GM21390 (cell line): Measurements from ENCODE around the gene RPN2.

Source experiments
- ATAC-seq: cut with Tn5 transposase; IDR thresholded peaks from one replicate; pipeline ENCODE4 v1.9.1; 2021; ENCODE audit not compliant: unreplicated experiment

Gene RPN2

DNA sequence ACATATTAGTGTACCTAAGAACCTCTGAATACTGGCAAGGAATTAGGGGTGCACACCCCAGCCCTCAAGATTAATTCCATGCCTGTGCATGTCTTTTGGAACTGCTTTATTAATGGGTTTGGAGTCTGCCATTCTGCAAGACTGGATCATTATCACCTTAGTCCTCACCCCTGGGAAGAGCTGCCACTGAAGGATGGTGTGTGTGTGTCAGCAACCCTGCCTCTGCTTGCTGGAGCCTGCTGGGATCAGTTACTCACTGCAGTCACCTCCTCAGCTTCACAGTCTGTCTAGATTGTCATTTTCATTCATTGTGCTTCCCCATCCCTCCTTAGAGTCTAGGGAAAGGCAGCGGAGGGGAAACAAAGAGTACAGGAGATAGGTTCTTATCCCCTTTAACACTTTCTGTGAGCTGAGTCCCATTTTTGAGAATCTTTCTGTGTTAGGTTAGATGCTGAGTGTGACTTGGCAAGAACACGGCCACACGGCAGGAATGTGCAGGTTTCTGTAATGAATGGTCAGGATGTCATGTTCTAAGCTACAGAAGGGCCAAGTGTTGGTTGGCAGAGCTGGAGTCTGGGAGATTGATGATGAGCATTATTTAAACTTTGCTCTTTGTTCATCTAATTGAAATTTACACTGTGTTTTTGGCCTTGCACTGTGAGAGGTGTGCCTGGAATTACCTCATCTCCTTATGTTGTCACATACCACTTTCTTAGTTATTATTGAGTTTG is 61.4 kb downstream of the RPN2 start:
- ATAC-seq = no peak

DNA sequence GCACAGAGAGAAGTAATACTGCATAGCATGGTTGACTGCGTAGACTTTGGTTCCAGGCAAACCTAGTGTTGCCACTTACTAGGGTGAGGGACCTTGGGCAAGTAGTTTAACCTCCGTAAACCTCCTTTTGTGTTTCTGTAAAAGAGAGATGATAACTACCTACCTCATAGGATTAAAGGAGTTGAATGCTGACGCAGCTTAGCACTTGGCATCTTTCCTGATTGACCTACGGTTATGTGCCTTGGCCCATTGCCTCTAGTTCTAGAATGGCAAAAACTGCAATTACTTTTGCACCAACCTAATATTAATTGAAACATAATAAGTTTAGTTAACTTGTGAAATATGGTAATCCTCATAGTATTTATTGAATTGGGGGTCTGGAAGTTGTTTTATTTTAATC is 63.4 kb downstream of the RPN2 start:
- no peak for ATAC-seq

DNA sequence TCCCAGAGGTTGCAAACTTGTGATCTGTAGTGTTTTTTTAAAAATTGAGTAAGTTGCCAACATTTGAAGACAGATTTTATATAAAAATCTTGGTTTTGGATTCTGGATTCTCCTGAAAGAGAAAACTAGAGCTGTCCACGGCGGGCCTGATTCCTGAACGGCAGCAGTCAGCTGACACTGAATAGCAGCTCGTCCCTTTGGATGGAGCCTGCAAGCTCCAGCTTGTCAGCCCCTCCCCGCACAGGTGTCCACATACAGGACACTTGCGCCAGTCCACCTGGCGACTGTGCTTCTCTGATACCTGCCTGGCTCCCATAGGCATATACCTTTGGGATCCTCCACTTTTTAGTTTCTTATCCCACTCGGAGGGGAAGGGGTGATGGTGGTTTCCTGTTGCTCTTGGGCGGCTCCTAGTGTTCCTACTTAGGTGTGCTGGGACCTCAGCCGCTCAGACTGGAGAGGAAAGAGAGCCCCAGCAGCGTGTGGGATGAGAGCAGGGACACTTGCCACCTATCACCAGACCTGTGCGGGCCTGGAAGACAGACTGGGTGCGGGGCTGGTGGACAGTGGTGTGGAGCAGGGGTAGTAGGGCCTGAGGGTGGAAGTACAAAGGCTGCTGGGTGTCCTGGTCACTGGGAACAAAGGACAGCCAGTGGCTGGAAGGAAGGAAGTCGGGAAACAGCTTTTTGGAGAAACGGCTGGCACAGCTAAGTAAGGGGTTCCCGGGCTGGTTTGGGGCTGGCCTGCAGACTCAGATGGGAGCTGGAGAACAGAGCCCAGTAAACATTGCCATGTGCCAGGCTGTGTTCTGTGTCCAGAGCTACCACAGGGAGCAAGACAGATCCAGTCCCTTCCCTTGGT is 64.2 kb downstream of the RPN2 start:
- ATAC-seq = no peak

DNA sequence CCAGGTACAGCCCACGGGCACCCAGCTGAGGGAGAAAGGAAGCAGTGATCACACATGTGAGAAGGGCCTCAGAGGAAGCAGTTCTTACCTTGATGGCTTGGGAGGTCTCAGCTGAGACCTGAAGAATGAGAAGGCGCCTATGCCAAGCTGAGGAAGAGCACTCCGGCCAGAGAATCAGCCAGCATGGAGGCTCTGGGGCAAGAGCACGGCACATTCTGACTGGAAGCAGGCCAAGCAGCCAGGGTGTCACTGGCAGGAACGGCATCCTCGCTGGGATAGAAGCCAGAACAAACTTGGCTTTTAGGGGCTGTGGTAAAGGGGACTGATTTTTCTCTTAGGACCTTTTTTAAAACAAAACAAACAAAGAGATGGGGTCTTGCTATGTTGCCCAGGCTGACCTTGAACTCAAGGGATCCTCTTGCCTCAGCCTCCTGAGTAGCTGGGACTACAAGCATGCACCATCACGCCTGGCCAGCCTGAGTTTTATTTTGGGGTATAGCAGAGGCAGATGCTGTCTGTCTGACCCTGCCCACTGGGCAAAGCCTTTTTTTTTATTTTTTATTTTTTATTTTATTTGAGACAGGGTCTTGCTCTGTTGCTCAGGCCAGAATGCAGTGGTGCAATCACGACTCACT is 64.9 kb downstream of the RPN2 start:
- no peak for ATAC-seq

DNA sequence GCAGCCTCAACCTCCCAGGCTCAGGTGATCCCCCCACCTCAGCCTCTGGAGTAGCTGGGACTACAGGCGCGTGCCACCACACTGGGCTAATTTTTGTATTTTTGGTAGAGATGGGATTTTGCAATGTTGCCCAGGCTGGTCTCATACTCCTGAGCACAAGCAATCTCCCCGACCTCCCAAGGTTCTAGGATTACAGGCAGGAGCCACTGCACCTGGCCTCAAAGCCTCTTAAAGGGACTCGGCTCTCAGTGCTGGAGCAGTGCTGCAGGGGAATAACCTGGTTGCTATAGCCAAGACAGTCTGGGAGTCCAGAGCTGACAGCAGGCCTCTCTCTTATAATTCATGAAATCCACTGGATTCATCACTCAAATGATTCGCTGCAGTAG is 65.4 kb downstream of the RPN2 start:
- ATAC-seq = no peak

DNA sequence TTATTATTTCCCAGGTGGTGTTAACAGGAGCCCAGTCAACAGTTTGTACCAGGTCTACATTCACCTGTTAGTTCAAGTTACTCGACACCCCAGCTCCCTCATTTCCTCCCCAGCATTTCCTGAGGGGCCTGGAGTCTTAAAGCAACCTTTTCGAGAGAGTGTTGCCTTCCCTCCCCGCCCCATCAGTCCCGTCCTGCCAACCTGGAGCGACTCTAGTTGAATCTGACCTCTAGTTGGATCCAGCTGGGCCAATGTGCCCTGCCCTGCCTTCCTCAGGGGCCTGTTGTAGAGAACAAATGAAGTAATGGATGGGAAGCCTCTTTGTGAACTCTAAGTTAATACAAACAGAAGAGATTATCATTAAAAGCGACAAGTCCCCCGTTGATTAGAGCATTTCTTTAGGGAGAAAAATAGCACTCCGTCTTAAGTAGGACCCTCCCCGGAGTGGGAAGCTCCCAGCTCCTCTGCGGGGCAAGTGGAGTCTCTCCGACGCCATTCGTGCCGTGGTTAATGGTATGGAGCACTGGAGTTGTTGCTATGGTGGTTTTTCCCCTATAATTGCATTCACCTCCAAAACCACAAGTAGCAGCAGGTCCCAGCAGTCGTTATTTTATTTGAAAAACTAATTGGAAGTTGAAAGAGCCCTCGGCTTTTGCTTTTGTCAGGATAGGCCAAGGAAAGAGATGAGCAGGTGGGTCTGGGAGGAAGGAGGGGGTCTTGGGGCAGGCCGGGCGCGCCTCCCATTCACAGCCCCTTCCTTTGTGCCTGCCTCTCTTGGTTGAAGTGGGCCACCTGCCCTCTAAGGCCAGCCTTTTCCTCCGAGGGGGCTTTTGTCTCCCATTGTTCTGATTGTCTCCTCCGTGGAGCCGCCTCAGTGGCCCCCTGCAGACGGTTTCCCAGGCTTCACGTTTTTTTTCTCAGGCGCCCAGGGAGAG is 66.4 kb downstream of the RPN2 start:
- ATAC-seq = no peak

DNA sequence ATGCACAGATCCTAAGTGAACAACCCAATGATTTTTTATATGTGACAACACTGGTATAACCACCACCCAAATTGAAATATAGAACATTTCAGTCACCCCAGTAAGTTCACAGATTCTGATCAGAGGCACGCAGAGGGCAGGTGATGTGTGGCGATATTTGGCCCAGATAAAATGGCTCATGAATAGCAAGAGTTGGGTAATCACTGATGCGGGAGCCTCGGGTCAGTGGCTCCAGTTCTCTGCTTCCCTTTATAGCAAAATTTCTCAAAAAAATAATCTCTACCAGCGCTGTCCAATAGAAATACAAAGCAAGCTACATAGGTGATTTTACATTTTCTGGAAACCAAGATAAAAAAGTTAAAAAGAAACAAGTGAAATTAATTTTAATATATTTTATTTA is 67.6 kb downstream of the RPN2 start:
- ATAC-seq = no peak

DNA sequence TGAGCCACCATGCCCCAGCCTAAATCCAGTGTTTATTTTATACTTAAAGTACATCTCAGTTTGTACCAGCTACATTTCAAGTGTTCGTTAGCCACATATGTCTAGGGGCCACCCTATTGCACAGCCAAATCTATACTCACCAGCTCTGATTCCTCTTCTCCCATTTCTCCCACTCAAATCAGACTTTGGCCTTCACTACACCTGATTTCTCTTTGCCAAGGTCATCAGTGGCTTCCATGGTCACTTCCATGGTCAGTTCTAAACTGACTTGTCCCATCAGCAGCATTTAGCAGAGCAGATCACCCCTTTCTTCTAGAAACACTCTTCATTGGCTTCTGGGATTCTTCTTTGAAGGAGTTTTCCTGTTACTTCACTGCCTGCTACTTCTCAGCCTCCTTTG is 68.4 kb downstream of the RPN2 start:
- no peak for ATAC-seq

DNA sequence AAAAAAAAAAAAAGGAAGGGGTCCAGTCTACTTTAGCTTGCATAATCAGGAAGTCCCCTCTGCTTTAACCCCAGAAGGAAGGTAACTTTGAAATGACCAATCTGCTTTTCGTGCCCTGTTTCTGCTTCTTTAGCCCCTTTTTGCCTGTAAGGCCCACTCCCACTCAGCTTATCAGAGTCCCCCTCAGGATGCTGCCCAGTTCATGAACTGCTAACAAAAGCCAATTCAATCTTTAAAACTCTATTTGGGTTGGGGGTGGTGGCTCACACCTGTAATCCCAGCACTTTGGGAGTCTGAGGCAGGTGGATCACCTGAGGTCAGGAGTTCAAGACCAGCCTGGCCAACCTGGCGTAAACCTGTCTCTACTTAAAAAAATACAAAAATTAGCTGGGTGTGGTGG is 70.2 kb downstream of the RPN2 start:
- no peak for ATAC-seq

DNA sequence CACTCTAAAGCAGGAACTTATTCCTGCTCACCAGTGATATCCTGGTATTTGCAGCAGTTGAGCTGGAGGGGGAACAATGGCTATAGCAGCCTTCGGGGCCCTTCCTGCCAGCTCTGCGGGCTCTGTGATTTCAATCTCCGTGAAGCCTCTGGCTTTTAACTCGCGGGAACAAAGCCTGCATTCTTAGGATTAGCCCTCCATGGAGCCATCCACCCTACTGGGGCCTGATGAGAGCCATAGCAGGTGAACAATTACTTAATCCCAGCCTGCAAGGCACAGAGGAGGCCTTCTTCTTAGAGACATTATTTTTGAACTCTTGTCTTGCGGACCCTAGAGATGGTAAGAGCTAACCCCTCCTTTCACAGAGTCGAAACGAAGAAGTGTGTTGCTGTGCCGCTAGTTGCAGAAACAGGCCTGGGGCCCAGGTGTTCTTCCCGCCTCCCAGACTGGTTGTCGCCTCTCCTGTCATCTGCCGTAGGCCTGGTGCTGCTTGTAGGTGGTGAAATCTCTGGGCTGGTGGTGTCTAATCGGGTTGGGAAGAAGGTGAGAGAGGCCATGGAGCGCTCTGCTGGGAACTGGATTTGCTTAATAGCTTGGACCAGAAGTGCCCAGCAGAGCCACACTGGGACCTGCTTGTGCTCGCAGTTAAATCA is 72.8 kb downstream of the RPN2 start:
- ATAC-seq = no peak

DNA sequence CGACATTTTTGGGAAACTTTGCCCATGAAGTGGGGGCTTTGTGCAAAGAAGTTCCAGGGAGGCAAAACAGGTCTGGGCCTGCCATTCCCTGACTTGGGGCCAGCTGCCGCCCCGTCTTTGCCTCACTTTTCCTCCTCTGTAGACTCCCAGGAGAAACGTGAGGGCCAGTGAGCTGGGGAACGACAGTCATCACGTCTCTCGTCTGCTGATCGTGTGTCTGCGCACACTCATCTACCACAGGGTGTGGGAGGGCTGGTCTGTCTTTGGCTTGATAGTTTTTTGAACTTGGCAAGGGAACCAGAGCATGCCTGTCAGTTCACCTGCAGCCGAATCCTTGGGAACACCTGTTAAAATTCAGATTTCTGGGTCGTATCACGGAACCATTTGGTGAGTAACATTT is 74.0 kb downstream of the RPN2 start:
- ATAC-seq = no peak

DNA sequence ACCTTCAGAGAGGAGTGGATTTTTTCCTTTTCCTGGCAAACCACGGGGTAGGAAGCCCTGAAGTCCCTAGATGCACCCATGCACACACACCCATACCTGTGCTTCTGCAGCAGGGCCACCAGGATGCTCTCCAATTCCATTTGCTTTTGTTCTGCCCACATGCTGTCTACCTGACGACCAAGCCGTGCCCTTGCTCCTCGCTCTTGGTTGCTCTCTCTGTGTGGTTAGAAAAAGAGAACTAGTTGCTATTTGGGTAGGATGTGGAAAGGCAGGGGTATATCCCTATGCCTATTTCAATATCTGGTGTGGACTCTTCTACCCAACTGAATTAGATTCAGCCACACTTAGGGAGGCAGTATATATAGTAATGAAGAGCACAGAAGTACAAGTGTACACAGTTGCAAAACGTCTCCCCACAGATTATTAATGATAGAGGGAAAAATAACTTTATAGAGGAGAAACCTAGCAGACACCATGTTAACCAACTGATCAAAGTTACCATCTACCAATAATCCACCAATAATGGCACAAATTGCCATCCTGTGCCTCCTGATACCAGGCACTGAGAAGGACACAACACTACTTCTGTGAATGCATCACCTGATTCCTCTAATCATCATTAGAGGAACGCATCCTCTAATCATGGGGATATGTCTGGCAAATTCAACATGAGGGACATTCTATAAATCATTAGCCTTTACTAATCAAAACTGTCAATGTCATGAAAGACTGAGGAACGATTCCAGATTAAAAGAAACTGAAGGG is 75.2 kb downstream of the RPN2 start:
- ATAC-seq = no peak

DNA sequence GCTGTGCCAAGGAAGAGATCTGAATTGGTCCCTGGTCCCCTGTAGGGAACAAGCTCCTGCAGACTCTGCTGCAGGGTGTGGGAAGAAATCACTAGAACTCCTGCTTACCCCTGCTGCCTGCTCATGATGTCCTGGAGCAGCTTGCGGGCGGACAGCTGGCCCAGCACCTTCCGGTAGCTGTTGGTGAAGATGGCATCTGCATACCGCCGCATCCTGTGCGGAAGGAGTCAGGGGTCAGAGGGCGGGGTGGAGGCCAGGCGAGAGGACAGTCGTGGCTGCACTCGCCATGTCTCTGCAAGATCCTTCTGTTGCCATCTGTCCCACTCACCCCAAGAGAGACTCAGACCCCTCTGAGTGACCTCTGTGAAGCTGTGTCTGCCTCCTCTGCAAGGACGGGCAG is 77.2 kb downstream of the RPN2 start:
- ATAC-seq = no peak

DNA sequence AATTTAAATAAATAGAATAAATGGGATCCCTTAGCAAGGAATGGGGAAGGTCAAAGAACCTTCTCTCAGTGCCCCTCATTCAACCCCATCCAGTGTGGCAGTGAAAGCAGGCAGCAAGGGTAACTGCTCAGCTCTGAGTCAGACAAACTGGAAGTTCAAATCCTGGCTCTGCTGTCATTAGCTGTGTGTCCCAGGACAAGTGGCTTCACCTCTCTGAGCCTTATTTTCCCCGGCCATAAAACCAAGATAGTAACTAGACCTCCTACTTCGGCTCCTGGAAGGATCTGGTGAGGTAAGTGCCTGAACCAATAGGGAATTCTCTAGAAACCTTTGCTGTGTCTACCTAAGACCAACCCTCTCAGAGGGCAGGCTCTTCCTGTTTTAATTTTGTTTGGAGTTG is 78.4 kb downstream of the RPN2 start:
- ATAC-seq = no peak

DNA sequence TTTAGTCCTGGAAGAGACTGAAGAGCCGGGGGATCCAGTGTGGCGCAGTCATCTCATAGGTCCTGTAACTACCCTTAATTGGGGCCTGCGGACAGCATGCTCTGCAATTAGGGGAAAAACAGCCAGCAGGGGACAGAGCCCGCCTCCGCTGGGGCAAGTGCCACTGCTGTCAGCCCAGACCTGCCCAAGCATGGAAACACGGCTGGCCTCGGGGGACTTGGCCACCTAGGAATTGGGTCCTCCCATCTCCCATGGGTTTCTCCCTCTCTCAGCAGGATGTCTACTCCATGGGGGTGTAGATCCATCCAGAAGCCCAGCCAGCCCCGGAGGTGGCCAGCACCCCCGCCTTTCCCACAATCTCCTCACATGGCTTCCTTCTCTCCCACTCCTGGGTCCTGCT is 78.9 kb downstream of the RPN2 start:
- ATAC-seq = no peak

DNA sequence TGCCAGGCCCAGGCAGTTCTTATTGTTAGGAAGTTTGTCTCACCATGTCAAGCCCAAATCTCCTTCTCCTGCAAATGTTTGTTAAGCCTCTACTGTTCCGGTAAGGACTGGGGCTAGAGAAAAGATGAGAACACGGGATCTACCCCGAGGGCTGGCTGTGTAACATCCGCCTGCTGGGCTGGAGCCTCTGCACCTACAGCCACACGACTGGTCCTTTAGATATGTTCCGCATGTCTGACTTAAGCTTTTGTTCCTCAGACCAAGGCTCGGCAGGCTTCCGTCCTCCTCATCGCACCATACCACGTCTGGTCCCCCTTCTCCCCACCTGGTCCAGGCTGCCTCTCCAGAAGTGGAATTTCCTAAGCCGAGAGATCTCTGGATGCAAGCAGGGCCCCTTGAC is 79.9 kb downstream of the RPN2 start:
- ATAC-seq = no peak

DNA sequence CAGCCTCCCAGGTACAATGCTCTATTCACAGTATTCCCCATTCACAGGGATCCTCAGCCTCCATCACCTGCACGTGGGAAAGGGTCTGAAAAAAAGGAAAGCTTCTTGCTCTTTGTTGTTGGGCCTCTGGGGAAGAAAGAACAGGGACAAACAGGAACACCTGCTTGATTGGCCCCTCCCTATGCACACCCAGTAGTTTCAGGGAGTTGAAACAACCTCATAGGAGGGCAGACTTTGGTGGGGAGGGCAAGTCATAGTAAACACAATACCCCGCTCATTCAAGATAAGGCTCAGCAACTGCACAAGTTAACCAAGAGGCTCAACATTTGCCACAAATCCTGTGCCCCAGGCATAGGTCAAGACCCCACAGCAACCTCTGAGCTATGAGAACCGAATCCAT is 80.7 kb downstream of the RPN2 start:
- ATAC-seq = no peak

DNA sequence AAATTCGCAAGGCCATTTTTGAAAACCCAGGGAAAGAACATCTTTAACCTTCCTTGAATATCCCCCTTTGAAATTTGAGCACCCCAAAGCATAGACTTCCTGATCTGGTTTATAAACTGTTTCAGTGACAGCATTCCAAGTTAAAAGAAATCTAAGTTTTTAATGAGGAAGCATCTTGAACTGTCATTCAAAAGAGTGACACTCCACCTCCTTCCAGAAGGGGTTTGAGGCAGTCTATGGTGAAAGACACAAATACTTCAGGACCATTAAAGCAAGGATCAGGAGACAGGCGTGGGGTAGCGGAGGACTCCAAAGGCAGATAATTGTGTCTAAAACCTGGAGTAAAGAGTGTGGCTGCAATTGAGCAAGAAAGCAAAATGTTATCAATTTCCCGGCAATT is 81.8 kb downstream of the RPN2 start:
- ATAC-seq = no peak

DNA sequence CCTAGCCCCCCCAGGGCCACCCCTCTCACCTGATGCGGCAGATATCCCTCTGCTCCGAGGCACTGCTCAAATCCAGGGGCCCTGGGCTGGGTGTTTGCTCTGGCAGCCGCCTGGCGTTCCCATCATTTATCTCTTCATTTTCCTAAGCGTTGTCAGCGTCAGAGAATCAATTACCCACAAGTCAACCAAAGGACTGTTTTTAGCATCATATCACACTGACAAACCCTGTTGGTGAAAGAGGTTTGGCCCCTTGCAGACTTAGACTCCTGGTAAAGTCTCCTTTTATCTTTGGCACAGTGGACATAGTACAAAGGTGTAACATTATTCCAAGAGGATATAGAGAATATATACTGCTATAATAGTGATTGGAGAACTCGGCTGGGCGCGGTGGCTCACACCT is 82.6 kb downstream of the RPN2 start, which contains the start of gene GHRH:
Gene GHRH, minus strand, starts transcription at position 101 of the 400 bp plus-strand sequence. CDS start 4,925 bp downstream, outside the sequence.
- no peak for ATAC-seq

DNA sequence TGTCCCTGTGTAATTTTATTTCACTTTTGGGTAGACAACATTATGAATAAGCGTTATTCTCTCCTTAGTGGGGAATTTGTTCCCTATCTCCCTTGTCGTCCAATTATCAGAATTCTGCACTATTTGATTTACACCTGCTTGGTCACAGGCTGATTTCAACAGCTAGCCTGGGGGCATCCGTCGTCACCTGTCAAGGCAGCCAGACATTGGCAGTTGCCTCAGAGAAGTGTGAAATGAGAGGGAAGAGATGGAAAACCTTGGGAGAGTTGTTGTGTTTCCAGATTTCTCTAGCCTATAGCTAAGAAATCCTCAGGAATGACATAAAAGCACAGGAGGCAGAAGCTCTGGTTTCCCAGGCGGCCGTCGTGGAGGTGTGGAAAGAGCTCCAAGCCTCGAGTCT is 83.4 kb downstream of the RPN2 start:
- ATAC-seq = no peak
